ENCODE measurements around the gene PRDM5. TPM values are rescaled to one million over a fixed set of nuclear protein-coding genes. Genes with fewer than 3 reads are reported as not detected.

Gene PRDM5
- 14.8 TPM for total RNA-seq
- long read RNA-seq, transcript PRDM5-202 (4 exons, 2,492 nt): major isoform, 7 of 16 reads
- long read RNA-seq, partial matches to known transcripts: 4 of 16 reads
- long read RNA-seq, other reads (novel, unspliced or antisense): 5 of 16 reads

- ATAC-seq (peak; percentile 82 to 88), DNase-seq (peak; percentile 65)
- H3K27ac ChIP-seq: peak within 1 kb of the TSS; percentile 95
- H3K36me3 ChIP-seq: no peaks in the 10 kb centered on the region
- TF ChIP-seq CTCF (IDR thresholded peaks at IDR 0.05): peak; percentile 9
- intact Hi-C loops (cut with DNase I): loop anchor here (10.0 kb wide), 1 partner anchor 142 kb away; no protein-coding TSS in a partner anchor
- no peaks in the 10 kb centered on the region for H3K9me3 ChIP-seq
- no peaks in the 10 kb centered on the region for H3K27me3 ChIP-seq (ENCODE audit: low read depth)
- H3K4me1 ChIP-seq: peaks cover 40% of the 10 kb centered on the region
- peak within 1 kb of the TSS; percentile 72 for H3K4me3 ChIP-seq
Observed at GRCh38 chr4:120922381-120923206, at the start of gene PRDM5. PRDM5 (minus strand) TSS chr4:120922726; CDS start chr4:120922608, 118 bp downstream.

- no peak for TF ChIP-seq CTCF (IDR thresholded peaks at IDR 0.05)
- intact Hi-C loops (cut with DNase I): no loop called here
- H3K36me3 ChIP-seq: no peaks in the 10 kb centered on the region
- H3K4me1 ChIP-seq: no peaks in the 10 kb centered on the region
- no peaks in the 10 kb centered on the region for H3K9me3 ChIP-seq
- no peak for ATAC-seq
- no peak for DNase-seq
- no peak overlapping the region for H3K27ac ChIP-seq
- H3K4me3 ChIP-seq: no peak overlapping the region
- no peaks in the 10 kb centered on the region for H3K27me3 ChIP-seq (ENCODE audit: low read depth)
Observed at GRCh38 chr4:120971884-120972283, 49.4 kb upstream of the PRDM5 start.

GRCh38 chr4:120965938-120966337 lies 43.4 kb upstream of the PRDM5 start:
- no peaks in the 10 kb centered on the region for H3K9me3 ChIP-seq
- no peak for ATAC-seq
- H3K4me1 ChIP-seq: no peaks in the 10 kb centered on the region
- TF ChIP-seq CTCF (IDR thresholded peaks at IDR 0.05): no peak
- H3K4me3 ChIP-seq: no peak overlapping the region
- H3K36me3 ChIP-seq: no peaks in the 10 kb centered on the region
- DNase-seq: no peak
- no peak overlapping the region for H3K27ac ChIP-seq
- intact Hi-C loops (cut with DNase I): no loop called here
- no peaks in the 10 kb centered on the region for H3K27me3 ChIP-seq (ENCODE audit: low read depth)

- no peak overlapping the region for H3K27ac ChIP-seq
- H3K4me3 ChIP-seq: no peak overlapping the region
- H3K36me3 ChIP-seq: no peaks in the 10 kb centered on the region
- ATAC-seq: no peak
- H3K27me3 ChIP-seq (ENCODE audit: low read depth): no peaks in the 10 kb centered on the region
- no peak for DNase-seq
- no peaks in the 10 kb centered on the region for H3K9me3 ChIP-seq
- no peak for TF ChIP-seq CTCF (IDR thresholded peaks at IDR 0.05)
- intact Hi-C loops (cut with DNase I): no loop called here
- no peaks in the 10 kb centered on the region for H3K4me1 ChIP-seq
Observed at GRCh38 chr4:120964596-120964995, 42.1 kb upstream of the PRDM5 start.

GRCh38 chr4:120963449-120963848 lies 40.9 kb upstream of the PRDM5 start:
- no peaks in the 10 kb centered on the region for H3K4me1 ChIP-seq
- H3K36me3 ChIP-seq: no peaks in the 10 kb centered on the region
- no peak for TF ChIP-seq CTCF (IDR thresholded peaks at IDR 0.05)
- ATAC-seq: no peak
- H3K4me3 ChIP-seq: no peak overlapping the region
- H3K9me3 ChIP-seq: no peaks in the 10 kb centered on the region
- H3K27ac ChIP-seq: no peak overlapping the region
- intact Hi-C loops (cut with DNase I): no loop called here
- no peaks in the 10 kb centered on the region for H3K27me3 ChIP-seq (ENCODE audit: low read depth)
- DNase-seq: no peak

Data from lower lobe of right lung (tissue), 2 donors.